ENCODE results near the gene CIPC.

DNA sequence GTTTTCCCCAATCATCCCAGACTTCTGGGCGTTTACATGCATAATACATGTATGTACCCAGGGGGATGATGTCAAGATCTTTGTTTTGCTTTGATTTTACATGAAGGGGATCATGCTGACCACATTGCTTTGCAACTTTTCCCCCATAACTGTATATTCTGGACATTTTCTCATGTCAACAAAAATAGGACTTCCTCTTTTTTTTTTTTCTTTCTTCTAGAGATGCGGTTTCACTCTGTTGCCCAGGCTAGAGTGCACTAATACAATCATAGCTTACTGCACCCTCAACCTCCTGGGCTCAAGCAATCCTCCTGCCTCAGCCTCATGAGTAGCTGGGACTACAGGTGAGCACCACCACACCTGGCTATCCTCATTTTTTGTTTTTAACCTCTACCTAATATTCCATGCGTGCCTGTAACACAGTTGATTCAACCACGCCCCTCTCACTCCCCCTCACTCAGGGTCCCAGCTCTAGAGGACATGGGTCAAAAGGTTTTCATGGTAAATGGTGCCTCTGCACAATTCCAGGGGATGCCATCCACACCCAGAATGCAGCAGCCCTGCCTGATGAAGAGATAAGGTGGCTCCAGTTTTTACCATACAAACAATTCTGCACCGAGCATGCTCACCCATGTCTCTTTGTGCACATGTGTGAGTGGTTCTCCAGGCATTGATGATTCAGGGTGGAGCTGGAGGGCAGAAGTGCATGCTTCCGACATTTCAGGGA lies 32.0 kb upstream of the CIPC start:
- TF ChIP-seq, protein P1, sequence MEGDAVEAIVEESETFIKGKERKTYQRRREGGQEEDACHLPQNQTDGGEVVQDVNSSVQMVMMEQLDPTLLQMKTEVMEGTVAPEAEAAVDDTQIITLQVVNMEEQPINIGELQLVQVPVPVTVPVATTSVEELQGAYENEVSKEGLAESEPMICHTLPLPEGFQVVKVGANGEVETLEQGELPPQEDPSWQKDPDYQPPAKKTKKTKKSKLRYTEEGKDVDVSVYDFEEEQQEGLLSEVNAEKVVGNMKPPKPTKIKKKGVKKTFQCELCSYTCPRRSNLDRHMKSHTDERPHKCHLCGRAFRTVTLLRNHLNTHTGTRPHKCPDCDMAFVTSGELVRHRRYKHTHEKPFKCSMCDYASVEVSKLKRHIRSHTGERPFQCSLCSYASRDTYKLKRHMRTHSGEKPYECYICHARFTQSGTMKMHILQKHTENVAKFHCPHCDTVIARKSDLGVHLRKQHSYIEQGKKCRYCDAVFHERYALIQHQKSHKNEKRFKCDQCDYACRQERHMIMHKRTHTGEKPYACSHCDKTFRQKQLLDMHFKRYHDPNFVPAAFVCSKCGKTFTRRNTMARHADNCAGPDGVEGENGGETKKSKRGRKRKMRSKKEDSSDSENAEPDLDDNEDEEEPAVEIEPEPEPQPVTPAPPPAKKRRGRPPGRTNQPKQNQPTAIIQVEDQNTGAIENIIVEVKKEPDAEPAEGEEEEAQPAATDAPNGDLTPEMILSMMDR (IDR thresholded peaks at IDR 0.05; ENCODE audit: poor library complexity) = no peak
- TF ChIP-seq EZH2 (IDR thresholded peaks at IDR 0.05; ENCODE audit: borderline replicate concordance) (no peak), EZH2phosphoT487 (IDR thresholded peaks at IDR 0.05; ENCODE audit: low read depth, severe bottlenecking, unreplicated experiment) (no peak)
